A549 (cell line): ENCODE data around the gene TOR2A. TPM values are rescaled to one million over a fixed set of nuclear protein-coding genes. Genes with fewer than 3 reads are reported as not detected.

Experiments
- ATAC-seq, 2 experiments: fragments of 200-7000 bp in 1 of 2; fragments of >200 bp in 1 of 2; cut with Nextera tagmentation in 1 of 2; cut with Tn5 transposase in 1 of 2; 3 replicates each; pipeline versions ENCODE4 v1.8.0 to v1.9.1; 2018 to 2020; ENCODE audit warnings: mild to moderate bottlenecking in 1 of 2, moderate library complexity in 1 of 2
- CTCF ChIA-PET: fragments of 300-600 bp; sonication (Branson Sonifier 250); formaldehyde crosslinking; extraction: SDS; loops from one replicate; lab custom pipeline; 2021; ENCODE audit warnings: antibody characterized with exemption, inconsistent platforms; lab: Yijun Ruan, JAX
- POLR2A ChIA-PET: fragments of 350-600 bp; formaldehyde crosslinking; extraction: SDS; loops from one replicate; lab custom pipeline; 2021; ENCODE audit warnings: antibody characterized with exemption, inconsistent platforms; lab: Yijun Ruan, JAX
- DNase-seq, 2 experiments: peaks; one replicate each; pipeline versions ENCODE4 v3.0.0 to v3.0.0-alpha.2; 2011 to 2016; ENCODE audit warnings: low read depth in 1 of 2, low spot score in 1 of 2
- FAIRE-seq: peaks from 2 replicates; lab custom pipeline; 2011; peaks lifted over from hg19 to GRCh38; lab: Jason Lieb, UNC
- H3K27ac ChIP-seq, 2 experiments: fragments of >200 bp; sonication (Bioruptor Twin); formaldehyde crosslinking; 3 replicates each; pipeline ENCODE4 v1.5.1; 2016 to 2017
- H3K4me1 ChIP-seq: fragments of >200 bp; sonication (Bioruptor Twin); formaldehyde crosslinking; 3 replicates; pipeline ENCODE4 v1.6.1; 2016
- H3K4me2 ChIP-seq: fragments of >200 bp; sonication (Bioruptor Twin); formaldehyde crosslinking; 3 replicates; pipeline ENCODE4 v1.6.1; 2016
- H3K4me3 ChIP-seq: fragments of >200 bp; sonication (Bioruptor Twin); formaldehyde crosslinking; 3 replicates; pipeline ENCODE4 v1.5.1; 2016
- H3K9me3 ChIP-seq: fragments of >200 bp; sonication (Bioruptor Twin); formaldehyde crosslinking; 3 replicates; pipeline ENCODE4 v1.6.1; 2016
- BCL3 ChIP-seq: fragments of >200 bp; sonication (Bioruptor Twin); formaldehyde crosslinking; IDR thresholded peaks from 3 replicates; pipeline ENCODE4 v1.6.1; 2016
- CHD4 ChIP-seq: fragments of 200-600 bp; sonication (generic); IDR thresholded peaks from 2 replicates; pipeline ENCODE4 v1.6.1; 2016; ENCODE audit warnings: antibody characterized with exemption, mild to moderate bottlenecking, borderline replicate concordance
- CTCF ChIP-seq: fragments of >200 bp; sonication (Bioruptor Twin); formaldehyde crosslinking; IDR thresholded peaks from 3 replicates; pipeline ENCODE4 v1.5.1; 2016
- FOSL2 ChIP-seq, 2 experiments: fragments of 450-650 bp in 1 of 2; fragments of >200 bp in 1 of 2; sonication (Bioruptor Twin) in 1 of 2; formaldehyde crosslinking; IDR thresholded peaks; 2 replicates each; pipeline versions ENCODE4 v1.5.0 to v1.6.1; 2016 to 2020; ENCODE audit warnings: mild to moderate bottlenecking in 1 of 2, moderate library complexity in 1 of 2
- FOXS1 ChIP-seq: fragments of 250-450 bp; sonication (Bioruptor Pico); IDR thresholded peaks from 2 replicates; pipeline ENCODE4 v1.5.0; 2020; ENCODE audit warnings: mild to moderate bottlenecking, moderate library complexity
- HDAC2 ChIP-seq: fragments of 200-600 bp; sonication (generic); IDR thresholded peaks from 2 replicates; pipeline ENCODE4 v1.6.1; 2016
- HMGXB4 ChIP-seq: fragments of 250-450 bp; sonication (Bioruptor Pico); IDR thresholded peaks from 2 replicates; pipeline ENCODE4 v1.5.0; 2021; ENCODE audit warnings: mild to moderate bottlenecking, moderate library complexity, borderline replicate concordance
- HOXB13 ChIP-seq: fragments of 250-450 bp; sonication (Bioruptor Pico); IDR thresholded peaks from 2 replicates; pipeline ENCODE4 v1.5.0; 2020; ENCODE audit warnings: low read depth, mild to moderate bottlenecking, moderate library complexity
- HOXB5 ChIP-seq: fragments of 250-450 bp; sonication (Bioruptor Pico); IDR thresholded peaks from 2 replicates; pipeline ENCODE4 v1.5.0; 2020; ENCODE audit warnings: mild to moderate bottlenecking, moderate library complexity
- JUN ChIP-seq, 2 experiments: fragments of >200 bp; sonication (Bioruptor Twin); formaldehyde crosslinking; IDR thresholded peaks; 2 replicates in 1 of 2; 3 replicates in 1 of 2; pipeline ENCODE4 v1.6.1; 2016 to 2017
- JUNB ChIP-seq: fragments of >200 bp; sonication (Bioruptor Twin); formaldehyde crosslinking; IDR thresholded peaks from 2 replicates; pipeline ENCODE4 v1.6.1; 2016
- KDM5A ChIP-seq: fragments of 200-600 bp; sonication (generic); IDR thresholded peaks from 2 replicates; pipeline ENCODE4 v1.6.1; 2016; ENCODE audit warnings: antibody characterized with exemption, mild to moderate bottlenecking
- MAZ ChIP-seq: fragments of 150-350 bp; IDR thresholded peaks from 2 replicates; pipeline ENCODE4 v1.6.1; 2014; ENCODE audit warnings: antibody characterized with exemption, low read depth, low read length, borderline replicate concordance
- NFE2L2 ChIP-seq: fragments of 150-350 bp; conservative IDR thresholded peaks from 2 replicates; pipeline ENCODE4 v1.6.1; 2014; ENCODE audit warnings: low read length
- NR3C1 ChIP-seq: fragments of >200 bp; sonication (Bioruptor Twin); formaldehyde crosslinking; IDR thresholded peaks from 3 replicates; pipeline ENCODE4 v1.6.1; 2017
- POLR2AphosphoS2 ChIP-seq: conservative IDR thresholded peaks from 2 replicates; pipeline ENCODE4 v1.6.1; 2012; ENCODE audit warnings: low read length, improper control_type of control experiment, inconsistent platforms
- RAD21 ChIP-seq, 2 experiments: fragments of >200 bp in 1 of 2; sonication (Bioruptor Twin) in 1 of 2; formaldehyde crosslinking in 1 of 2; IDR thresholded peaks in 1 of 2; conservative IDR thresholded peaks in 1 of 2; 2 replicates in 1 of 2; 3 replicates in 1 of 2; pipeline ENCODE4 v1.6.1; 2012 to 2018; ENCODE audit warnings: inconsistent platforms in 1 of 2
- RARB ChIP-seq: fragments of 250-450 bp; sonication (Bioruptor Pico); IDR thresholded peaks from 2 replicates; pipeline ENCODE4 v1.8.0; 2021; ENCODE audit warnings: mild to moderate bottlenecking, moderate library complexity
- RCOR1 ChIP-seq: fragments of 150-350 bp; IDR thresholded peaks from 2 replicates; pipeline ENCODE4 v1.6.1; 2014; ENCODE audit warnings: antibody characterized with exemption, low read length, low read depth
- RFX5 ChIP-seq: fragments of 450-650 bp; IDR thresholded peaks from 2 replicates; pipeline ENCODE4 v1.7.1; 2014; ENCODE audit warnings: antibody characterized with exemption, mild to moderate bottlenecking, moderate library complexity
- RNF2 ChIP-seq: fragments of 200-600 bp; sonication (generic); IDR thresholded peaks from 2 replicates; pipeline ENCODE4 v1.6.1; 2016; ENCODE audit warnings: low read depth, mild to moderate bottlenecking, antibody characterized with exemption, moderate library complexity, borderline replicate concordance
- USF2 ChIP-seq: fragments of 450-650 bp; IDR thresholded peaks from 2 replicates; pipeline ENCODE4 v1.6.1; 2014; ENCODE audit warnings: antibody characterized with exemption
- ZC3H11A ChIP-seq: fragments of 450-650 bp; IDR thresholded peaks from 2 replicates; pipeline ENCODE4 v1.6.1; 2014; ENCODE audit warnings: antibody characterized with exemption, mild to moderate bottlenecking
- WGBS: methylation state at CpG from one replicate; pipeline ENCODE4 v1.1.6; 2017; ENCODE audit errors: missing lambda C conversion rate; 5-methylcytosine and 5-hydroxymethylcytosine counted together
- polyA plus RNA-seq, 4 experiments: library from polyadenylated mRNA; depleted of rRNA in 3 of 4; stranded (reverse); fragments of >200 nt; fragmentation: RNase III in 1 of 4; extraction: RNeasy Plus Mini Kit Qiagen cat#74134 plus additional on column Dnase treatment in 1 of 4; gene quantifications; 2 replicates in 3 of 4; 3 replicates in 1 of 4; pipeline ENCODE4 v1.2.3, GENCODE V29; 2011 to 2017

Gene TOR2A
- polyA plus RNA-seq, 2 of the 4 experiments (the other 2 are of a cell fraction), result 4.9 to 9.6 TPM

- 94% methylated on average over 16 of the region's 16 CpGs for WGBS
- CTCF ChIA-PET, result interaction anchor here (0.7 to 15.7 kb wide), 10 partner anchors 10 to 227 kb away, joined by 3 to 243 read pairs (median 52); partner anchors contain the start of genes CDK9, SH2D3C and STXBP1
- no peaks in the 10 kb centered on the region for H3K9me3 ChIP-seq
- no peak overlapping the region for H3K27ac ChIP-seq
- ATAC-seq (no peak), FAIRE-seq (no peak), DNase-seq (no peak)
- no peak overlapping the region for H3K4me3 ChIP-seq
- H3K4me2 ChIP-seq, result no peak overlapping the region
- TF ChIP-seq HDAC2 (no peak), BCL3 (no peak), RARB (CRISPR knock-in tag) (no peak), FOXS1 (CRISPR knock-in tag) (no peak), MAZ (no peak), NFE2L2 (no peak), HMGXB4 (CRISPR knock-in tag) (no peak)
- POLR2A ChIA-PET, result no interaction called here
- peaks cover 9% of the 10 kb centered on the region; the same call in 1 of the 3 replicates for H3K4me1 ChIP-seq
Observed at GRCh38 chr9:127731938-127732337, 3.2 kb downstream of the TOR2A start.

GRCh38 chr9:127730799-127731410 lies 4.2 kb downstream of the TOR2A start:
- ATAC-seq (no peak), DNase-seq (no peak), FAIRE-seq (no peak)
- Histone ChIP-seq H3K27ac (no peak overlapping the region), H3K4me1 (peaks cover 9% of the 10 kb centered on the region; the same call in 1 of the 3 replicates), H3K9me3 (no peaks in the 10 kb centered on the region), H3K4me3 (no peak overlapping the region), H3K4me2 (no peak overlapping the region)
- TF ChIP-seq RAD21 (conservative IDR thresholded peaks at IDR 0.05 in 1 of 2, IDR thresholded peaks at IDR 0.05 in 1 of 2) (no peak), JUN (IDR thresholded peaks at IDR 0.05) (no peak), RNF2 (no peak), USF2 (no peak), NFE2L2 (no peak), HOXB5 (CRISPR knock-in tag) (no peak), RCOR1 (no peak), ZC3H11A (no peak), MAZ (no peak), POLR2AphosphoS2 (no peak), HOXB13 (CRISPR knock-in tag) (no peak), CHD4 (no peak), RFX5 (no peak), HDAC2 (no peak), FOSL2 (IDR thresholded peaks at IDR 0.05) (no peak), FOSL2 (CRISPR knock-in tag; IDR thresholded peaks at IDR 0.05) (no peak), BCL3 (no peak), JUNB (no peak), NR3C1 (no peak), CTCF (no peak), KDM5A (no peak)
- ChIA-PET POLR2A (no interaction called here), CTCF (interaction anchor here (0.6 to 15.7 kb wide), 12 partner anchors 9 to 245 kb away, joined by 3 to 243 read pairs (median 24); partner anchors contain the start of genes CDK9, SH2D3C and STXBP1)
- 87% methylated on average over 7 of the region's 9 CpGs for WGBS
